Progenitor cell of endocrine pancreas (in vitro differentiated cells): ENCODE data around the gene ATP8A2. TPM values are rescaled to one million over a fixed set of nuclear protein-coding genes. Genes with fewer than 3 reads are reported as not detected.

ENCODE experiments used
- DNase-seq: peaks from one replicate; pipeline ENCODE4 v3.0.0; 2021; ENCODE audit warnings: low spot score; ENCODE audit not compliant: unreplicated experiment
- H3K27ac Mint-ChIP-seq: 2 replicates; pipeline ENCODE4 v1.8.0; 2021; ENCODE audit warnings: mild to moderate bottlenecking, moderate library complexity, mixed read lengths
- H3K27me3 Mint-ChIP-seq: 2 replicates; pipeline ENCODE4 v1.8.0; 2021; ENCODE audit warnings: mixed read lengths
- H3K36me3 Mint-ChIP-seq: 2 replicates; pipeline ENCODE4 v1.8.0; 2022; ENCODE audit warnings: mixed read lengths; ENCODE audit not compliant: insufficient read depth
- H3K4me1 Mint-ChIP-seq: 2 replicates; pipeline ENCODE4 v1.8.0; 2021; ENCODE audit warnings: low read depth, mixed read lengths
- H3K4me3 Mint-ChIP-seq: 2 replicates; pipeline ENCODE4 v1.8.0; 2021; ENCODE audit warnings: low read depth, mild to moderate bottlenecking, moderate library complexity, mixed read lengths
- H3K9me3 Mint-ChIP-seq: 2 replicates; pipeline ENCODE4 v1.8.0; 2021; ENCODE audit warnings: low read depth, mixed read lengths
- CTCF ChIP-seq: fragments of 200-600 bp; sonication (generic); IDR thresholded peaks from one replicate; pipeline ENCODE4 v1.5.0; 2021; ENCODE audit warnings: antibody characterized with exemption, mild to moderate bottlenecking; ENCODE audit not compliant: unreplicated experiment
- total RNA-seq: library from RNA; stranded (reverse); gene quantifications from 2 replicates; pipeline ENCODE4 v1.2.1, GENCODE V29; 2021

ATP8A2 gene
- total RNA-seq, 1 donor from 2014 or later: 0.38 TPM

GRCh38 chr13:26036383-26036782, 664.6 kb downstream of the ATP8A2 start:
- Mint-ChIP-seq H3K27me3 (peaks cover 9% of the 10 kb centered on the region), H3K9me3 (peaks cover 4% of the 10 kb centered on the region), H3K36me3 (peaks cover 2% of the 10 kb centered on the region), H3K4me1 (no peaks in the 10 kb centered on the region), H3K27ac (no peak overlapping the region), H3K4me3 (no peak overlapping the region)
- no peak for TF ChIP-seq CTCF
- no peak for DNase-seq

GRCh38 chr13:26037302-26037701, 665.5 kb downstream of the ATP8A2 start:
- Mint-ChIP-seq H3K4me1 (no peaks in the 10 kb centered on the region), H3K27me3 (peaks cover 9% of the 10 kb centered on the region), H3K36me3 (peaks cover 2% of the 10 kb centered on the region), H3K4me3 (no peak overlapping the region), H3K27ac (no peak overlapping the region), H3K9me3 (peaks cover 4% of the 10 kb centered on the region)
- no peak for DNase-seq
- TF ChIP-seq CTCF: peak; percentile 55

GRCh38 chr13:26038931-26039475, 667.2 kb downstream of the ATP8A2 start:
- Mint-ChIP-seq H3K27ac (no peak overlapping the region), H3K36me3 (peaks cover 2% of the 10 kb centered on the region), H3K4me1 (no peaks in the 10 kb centered on the region), H3K9me3 (peaks cover 4% of the 10 kb centered on the region), H3K27me3 (peaks cover 1% of the 10 kb centered on the region), H3K4me3 (no peak overlapping the region)
- no peak for TF ChIP-seq CTCF
- DNase-seq: no peak

- Mint-ChIP-seq H3K4me1 (no peaks in the 10 kb centered on the region), H3K27ac (no peak overlapping the region), H3K4me3 (no peak overlapping the region)
These were observed 669.7 kb downstream of the ATP8A2 start for GRCh38 chr13:26041444-26041843.

GRCh38 chr13:26042785-26043184, 671.0 kb downstream of the ATP8A2 start:
- no peaks in the 10 kb centered on the region for H3K9me3 Mint-ChIP-seq
- TF ChIP-seq CTCF: no peak
- H3K4me3 Mint-ChIP-seq: no peak overlapping the region
- H3K36me3 Mint-ChIP-seq: peaks cover 4% of the 10 kb centered on the region
- H3K27me3 Mint-ChIP-seq: no peaks in the 10 kb centered on the region
- no peak overlapping the region for H3K27ac Mint-ChIP-seq
- no peak for DNase-seq
- H3K4me1 Mint-ChIP-seq: no peaks in the 10 kb centered on the region

More at GRCh38 chr13:26041444-26041843, 669.7 kb downstream of the ATP8A2 start:
- DNase-seq: no peak
- Mint-ChIP-seq H3K27me3 (no peaks in the 10 kb centered on the region), H3K36me3 (peaks cover 2% of the 10 kb centered on the region), H3K9me3 (no peaks in the 10 kb centered on the region)
- TF ChIP-seq CTCF: no peak
